ENCODE results near the gene PALLD. TPM values are rescaled to one million over a fixed set of nuclear protein-coding genes. Genes with fewer than 3 reads are reported as not detected.

The PALLD gene
- total RNA-seq, 1 donor from 2014 or later: 396 TPM

DNA sequence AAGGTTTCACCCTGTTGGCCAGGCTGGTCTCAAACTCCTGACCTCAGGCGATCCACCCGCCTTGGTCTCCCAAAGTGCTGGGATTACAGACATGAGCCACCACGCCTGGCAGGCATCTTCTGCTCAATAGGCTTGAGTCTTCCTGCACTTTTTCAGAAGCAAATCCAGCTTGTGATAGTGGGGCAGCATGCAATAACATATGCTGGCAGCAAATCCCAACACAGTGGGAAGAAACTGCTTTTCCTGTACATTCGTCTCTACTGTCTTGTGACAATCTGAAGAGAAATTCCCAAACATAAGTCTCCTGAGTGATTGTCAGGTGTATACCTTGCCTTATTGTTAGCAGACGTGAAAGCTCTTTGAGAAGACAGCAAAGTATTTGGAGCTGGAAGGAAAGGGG lies 145.7 kb downstream of the PALLD start:
- no peak for DNase-seq (ENCODE audit: extremely low spot score, unreplicated experiment)
- Mint-ChIP-seq H3K4me1 (ENCODE audit: unreplicated experiment) (peaks cover 90% of the 10 kb centered on the region), H3K27ac (ENCODE audit: unreplicated experiment) (peak overlapping the region; percentile 90), H3K9me3 (ENCODE audit: unreplicated experiment) (peaks cover 6% of the 10 kb centered on the region), H3K4me3 (ENCODE audit: unreplicated experiment) (peak overlapping the region; percentile 38), H3K27me3 (ENCODE audit: unreplicated experiment) (no peaks in the 10 kb centered on the region), H3K36me3 (ENCODE audit: unreplicated experiment) (peaks cover 10% of the 10 kb centered on the region)
- TF ChIP-seq, protein P1, sequence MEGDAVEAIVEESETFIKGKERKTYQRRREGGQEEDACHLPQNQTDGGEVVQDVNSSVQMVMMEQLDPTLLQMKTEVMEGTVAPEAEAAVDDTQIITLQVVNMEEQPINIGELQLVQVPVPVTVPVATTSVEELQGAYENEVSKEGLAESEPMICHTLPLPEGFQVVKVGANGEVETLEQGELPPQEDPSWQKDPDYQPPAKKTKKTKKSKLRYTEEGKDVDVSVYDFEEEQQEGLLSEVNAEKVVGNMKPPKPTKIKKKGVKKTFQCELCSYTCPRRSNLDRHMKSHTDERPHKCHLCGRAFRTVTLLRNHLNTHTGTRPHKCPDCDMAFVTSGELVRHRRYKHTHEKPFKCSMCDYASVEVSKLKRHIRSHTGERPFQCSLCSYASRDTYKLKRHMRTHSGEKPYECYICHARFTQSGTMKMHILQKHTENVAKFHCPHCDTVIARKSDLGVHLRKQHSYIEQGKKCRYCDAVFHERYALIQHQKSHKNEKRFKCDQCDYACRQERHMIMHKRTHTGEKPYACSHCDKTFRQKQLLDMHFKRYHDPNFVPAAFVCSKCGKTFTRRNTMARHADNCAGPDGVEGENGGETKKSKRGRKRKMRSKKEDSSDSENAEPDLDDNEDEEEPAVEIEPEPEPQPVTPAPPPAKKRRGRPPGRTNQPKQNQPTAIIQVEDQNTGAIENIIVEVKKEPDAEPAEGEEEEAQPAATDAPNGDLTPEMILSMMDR (IDR thresholded peaks at IDR 0.05): no peak

DNA sequence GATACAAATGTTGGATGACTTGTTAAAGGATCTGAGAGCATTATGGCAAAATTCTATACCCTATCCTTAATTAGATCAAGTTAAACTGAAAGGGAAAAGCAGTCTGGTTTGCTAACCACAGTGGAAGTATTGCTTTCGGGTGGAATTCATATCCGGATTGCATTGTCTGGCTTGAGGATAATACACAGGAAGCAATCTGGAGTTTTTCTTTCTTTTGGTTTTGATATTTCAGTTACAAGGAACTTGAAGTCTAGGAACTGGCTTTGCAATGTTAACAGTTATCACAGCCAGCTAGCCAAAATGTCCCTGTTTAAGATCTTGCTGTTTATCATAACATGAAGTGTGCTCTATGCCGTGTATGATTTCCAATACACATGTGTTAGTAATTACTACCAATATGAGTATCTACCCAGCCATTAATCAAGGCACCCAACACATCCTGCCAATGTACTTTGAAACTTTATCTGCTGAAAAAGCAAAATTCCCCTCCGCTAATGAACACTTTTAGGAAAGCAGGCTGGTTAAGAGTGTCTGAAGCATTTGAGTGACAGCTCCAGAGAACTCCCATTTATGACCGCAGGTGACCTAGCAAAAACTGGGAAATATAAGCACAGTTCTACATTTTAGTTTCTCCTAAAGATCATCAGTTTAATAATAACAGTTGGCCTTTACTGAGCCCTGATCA lies 146.4 kb downstream of the PALLD start:
- peak overlapping the region; percentile 90 for H3K27ac Mint-ChIP-seq (ENCODE audit: unreplicated experiment)
- H3K27me3 Mint-ChIP-seq (ENCODE audit: unreplicated experiment): no peaks in the 10 kb centered on the region
- peak overlapping the region; percentile 38 for H3K4me3 Mint-ChIP-seq (ENCODE audit: unreplicated experiment)
- TF ChIP-seq, protein P1 (IDR thresholded peaks at IDR 0.05): no peak
- peaks cover 89% of the 10 kb centered on the region for H3K4me1 Mint-ChIP-seq (ENCODE audit: unreplicated experiment)
- no peak for DNase-seq (ENCODE audit: extremely low spot score, unreplicated experiment)
- H3K36me3 Mint-ChIP-seq (ENCODE audit: unreplicated experiment): peaks cover 8% of the 10 kb centered on the region
- peaks cover 6% of the 10 kb centered on the region for H3K9me3 Mint-ChIP-seq (ENCODE audit: unreplicated experiment)

- peak overlapping the region; percentile 90 for H3K27ac Mint-ChIP-seq (ENCODE audit: unreplicated experiment)
- peak overlapping the region; percentile 38 for H3K4me3 Mint-ChIP-seq (ENCODE audit: unreplicated experiment)
- peaks cover 8% of the 10 kb centered on the region for H3K36me3 Mint-ChIP-seq (ENCODE audit: unreplicated experiment)
- peaks cover 90% of the 10 kb centered on the region for H3K4me1 Mint-ChIP-seq (ENCODE audit: unreplicated experiment)
- peaks cover 6% of the 10 kb centered on the region for H3K9me3 Mint-ChIP-seq (ENCODE audit: unreplicated experiment)
- TF ChIP-seq, protein P1 (IDR thresholded peaks at IDR 0.05): no peak
- H3K27me3 Mint-ChIP-seq (ENCODE audit: unreplicated experiment): no peaks in the 10 kb centered on the region
- no peak for DNase-seq (ENCODE audit: extremely low spot score, unreplicated experiment)
Observed at GRCh38 chr4:168643796-168644159, 146.9 kb downstream of the PALLD start.

DNA sequence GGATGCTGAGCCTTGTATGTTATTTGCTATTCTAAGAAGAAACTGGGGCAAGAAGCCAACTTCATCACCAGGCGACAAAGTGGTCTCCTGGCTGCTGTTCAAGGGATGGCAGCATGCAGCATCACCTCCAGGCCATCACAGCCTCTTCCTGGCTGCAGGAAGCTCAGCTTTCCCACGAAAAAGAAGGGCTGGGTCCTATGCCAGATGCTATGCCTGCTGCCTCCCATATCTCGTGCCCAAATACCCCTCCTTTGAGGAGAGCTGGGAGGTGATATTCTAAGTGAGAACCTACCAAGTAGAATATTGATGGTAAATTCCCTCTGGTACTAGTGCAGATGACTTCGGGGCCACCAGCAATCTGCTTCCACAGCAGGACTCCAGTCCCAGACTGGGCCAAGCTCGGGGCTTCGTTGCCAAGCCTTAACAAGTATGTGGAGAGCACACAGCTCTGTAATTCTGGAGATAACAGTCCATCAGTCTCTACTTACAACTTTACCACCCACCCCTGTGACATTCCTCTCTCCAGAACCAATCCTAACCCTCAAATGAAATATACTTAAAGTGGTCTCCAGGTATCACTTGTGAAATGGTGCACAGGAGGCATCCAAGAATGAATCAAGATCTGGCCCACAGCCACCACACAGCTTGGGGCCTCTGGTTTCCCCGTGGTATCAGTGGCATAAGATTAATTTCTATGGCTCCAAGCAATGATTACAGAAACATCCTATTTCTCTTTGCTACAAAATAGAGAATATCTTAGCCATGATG lies 149.3 kb downstream of the PALLD start:
- TF ChIP-seq, protein P1 (IDR thresholded peaks at IDR 0.05): no peak
- Mint-ChIP-seq H3K4me1 (ENCODE audit: unreplicated experiment) (peaks cover 86% of the 10 kb centered on the region), H3K36me3 (ENCODE audit: unreplicated experiment) (peaks cover 1% of the 10 kb centered on the region), H3K27me3 (ENCODE audit: unreplicated experiment) (no peaks in the 10 kb centered on the region), H3K4me3 (ENCODE audit: unreplicated experiment) (no peak overlapping the region), H3K27ac (ENCODE audit: unreplicated experiment) (peak overlapping the region; percentile 90), H3K9me3 (ENCODE audit: unreplicated experiment) (no peaks in the 10 kb centered on the region)
- DNase-seq (ENCODE audit: extremely low spot score, unreplicated experiment): no peak

DNA sequence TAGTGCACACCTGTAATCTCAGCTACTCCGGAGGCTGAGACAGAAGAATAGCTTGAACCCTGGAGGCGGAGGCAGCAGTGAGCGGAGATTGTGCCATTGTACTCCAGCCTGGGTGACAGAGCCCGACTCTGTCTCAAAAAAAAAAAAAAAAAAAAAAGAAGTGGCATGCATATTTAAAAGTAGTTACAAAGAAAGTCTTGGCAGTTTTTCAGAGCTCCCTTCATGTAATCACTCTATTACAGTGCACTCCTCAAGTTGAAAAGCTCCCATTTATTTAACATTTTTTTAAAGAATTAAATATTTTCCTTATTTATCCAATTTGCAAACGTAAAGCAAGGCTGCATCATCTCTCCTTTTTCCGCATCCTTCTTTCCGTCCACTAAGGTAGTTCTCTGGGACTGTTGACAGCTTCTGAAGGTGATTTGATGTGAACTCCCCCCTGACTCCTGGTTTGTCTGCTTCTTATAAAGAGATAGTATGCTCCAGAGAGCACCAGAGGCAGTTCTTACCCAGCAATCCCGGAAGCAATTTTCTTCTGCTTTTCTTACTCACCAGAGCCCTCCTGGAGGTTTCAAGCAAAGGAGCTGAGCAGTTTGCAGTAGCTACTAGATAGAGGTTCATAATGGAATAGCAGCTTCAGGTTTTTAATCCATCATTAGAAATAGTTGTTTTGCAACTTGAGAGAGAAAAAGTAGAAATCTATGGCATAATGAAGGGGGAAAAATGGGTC lies 151.0 kb downstream of the PALLD start:
- no peak for DNase-seq (ENCODE audit: extremely low spot score, unreplicated experiment)

More for the DNA sequence above, 151.0 kb downstream of the PALLD start:
- TF ChIP-seq, protein P1 (IDR thresholded peaks at IDR 0.05): no peak
- H3K36me3 Mint-ChIP-seq (ENCODE audit: unreplicated experiment): peaks cover 1% of the 10 kb centered on the region
- peaks cover 86% of the 10 kb centered on the region for H3K4me1 Mint-ChIP-seq (ENCODE audit: unreplicated experiment)
- no peak overlapping the region for H3K4me3 Mint-ChIP-seq (ENCODE audit: unreplicated experiment)
- no peaks in the 10 kb centered on the region for H3K9me3 Mint-ChIP-seq (ENCODE audit: unreplicated experiment)
- H3K27ac Mint-ChIP-seq (ENCODE audit: unreplicated experiment): peak overlapping the region; percentile 90
- H3K27me3 Mint-ChIP-seq (ENCODE audit: unreplicated experiment): no peaks in the 10 kb centered on the region

Data from osteocyte (in vitro differentiated cells).